Parathyroid adenoma (tissue), 2 donors: ENCODE data around the gene NADK.
"Not testable (repeated sequence)": the region's sequence is repeated elsewhere in the genome, so short reads cannot be mapped to it uniquely, and the experiment has no call there.

Experiments used
- H2AFZ ChIP-seq: fragments of 300-600 bp; sonication (generic); one replicate; pipeline ENCODE4 v1.7.0; 2017; ENCODE audit warnings: antibody characterized with exemption, mild to moderate bottlenecking
- H3K27ac ChIP-seq: fragments of 300-600 bp; sonication (generic); one replicate; pipeline ENCODE4 v1.7.0; 2017
- H3K27me3 ChIP-seq: fragments of 300-600 bp; sonication (generic); one replicate; pipeline ENCODE4 v1.7.0; 2017; ENCODE audit warnings: low read length; ENCODE audit not compliant: control insufficient read depth, insufficient read depth
- H3K36me3 ChIP-seq: fragments of 300-600 bp; sonication (generic); one replicate; pipeline ENCODE4 v1.7.0; 2017; ENCODE audit warnings: low read length; ENCODE audit not compliant: control insufficient read depth, insufficient read depth
- H3K4me1 ChIP-seq: fragments of 300-600 bp; sonication (generic); one replicate; pipeline ENCODE4 v1.7.0; 2017; ENCODE audit warnings: control low read depth
- H3K4me2 ChIP-seq: fragments of 300-600 bp; sonication (generic); one replicate; pipeline ENCODE4 v1.7.0; 2017; ENCODE audit warnings: low read length
- H3K4me3 ChIP-seq: fragments of 300-600 bp; sonication (generic); one replicate; pipeline ENCODE4 v1.7.0; 2017; ENCODE audit warnings: low read depth, low read length
- H3K79me2 ChIP-seq: fragments of 300-600 bp; sonication (generic); one replicate; pipeline ENCODE4 v1.7.0; 2017; ENCODE audit warnings: control low read depth
- H3K9ac ChIP-seq: fragments of 300-600 bp; sonication (generic); one replicate; pipeline ENCODE4 v1.7.0; 2017; ENCODE audit warnings: mild to moderate bottlenecking
- H3K9me3 ChIP-seq: fragments of 300-600 bp; sonication (generic); one replicate; pipeline ENCODE4 v1.7.0; 2017; ENCODE audit warnings: low read length; ENCODE audit not compliant: control insufficient read depth
- CTCF ChIP-seq: fragments of 300-600 bp; sonication (generic); IDR thresholded peaks from one replicate; pipeline ENCODE4 v1.7.0; 2017; ENCODE audit warnings: antibody characterized with exemption, mild to moderate bottlenecking
- donor health status: primary hyperparathyroidism.

NADK gene

GRCh38 chr1:1726088-1726487, 52.2 kb downstream of the NADK start:
- H3K36me3 ChIP-seq, H3K4me1 ChIP-seq, H3K9me3 ChIP-seq, H3K9ac ChIP-seq, H2AFZ ChIP-seq, H3K4me2 ChIP-seq, H3K4me3 ChIP-seq, H3K27ac ChIP-seq, H3K79me2 ChIP-seq, H3K27me3 ChIP-seq: not testable (repeated sequence)

GRCh38 chr1:1724035-1724864, 54.0 kb downstream of the NADK start, which contains the start of gene CDK11A:
Gene CDK11A (minus strand): TSS chr1:1724357. CDS start chr1:1722818, 1,539 bp downstream.
- Histone ChIP-seq H3K27ac (peak within 1 kb of the TSS; percentile 86), H3K9ac (peak within 1 kb of the TSS; percentile 46), H3K4me2 (peak within 1 kb of the TSS; percentile 65), H3K4me3 (peak within 1 kb of the TSS; percentile 77), H2AFZ (peak within 1 kb of the TSS; percentile 75)
- H3K79me2 ChIP-seq, H3K27me3 ChIP-seq, H3K36me3 ChIP-seq, H3K9me3 ChIP-seq, H3K4me1 ChIP-seq: not testable (repeated sequence)
- TF ChIP-seq CTCF = peak; percentile 40

GRCh38 chr1:1721201-1721600, 57.1 kb downstream of the NADK start:
- no peak overlapping the region for H3K27ac ChIP-seq
- H3K4me3 ChIP-seq = no peak overlapping the region
- no peak overlapping the region for H2AFZ ChIP-seq
- no peaks in the 10 kb centered on the region for H3K27me3 ChIP-seq
- H3K4me1 ChIP-seq = no peaks in the 10 kb centered on the region
- no peaks in the 10 kb centered on the region for H3K9me3 ChIP-seq
- H3K79me2 ChIP-seq = no peaks in the 10 kb centered on the region
- no peak overlapping the region for H3K9ac ChIP-seq
- H3K36me3 ChIP-seq = no peaks in the 10 kb centered on the region
- no peak for TF ChIP-seq CTCF
- no peak overlapping the region for H3K4me2 ChIP-seq

- not testable (repeated sequence) for H3K9ac ChIP-seq
Observed at GRCh38 chr1:1715109-1715883, 63.0 kb downstream of the NADK start.

GRCh38 chr1:1707897-1708296, 70.4 kb downstream of the NADK start:
- not testable (repeated sequence) for H2AFZ ChIP-seq, H3K79me2 ChIP-seq

More at GRCh38 chr1:1715109-1715883, 63.0 kb downstream of the NADK start:
- H3K36me3 ChIP-seq, H3K4me1 ChIP-seq, H3K79me2 ChIP-seq, H3K4me2 ChIP-seq, H3K27ac ChIP-seq, H3K27me3 ChIP-seq, H3K4me3 ChIP-seq, H3K9me3 ChIP-seq, H2AFZ ChIP-seq: not testable (repeated sequence)

GRCh38 chr1:1707241-1707640, 71.0 kb downstream of the NADK start:
- H3K36me3 ChIP-seq, H3K27ac ChIP-seq, H3K4me2 ChIP-seq, H3K27me3 ChIP-seq, H3K4me3 ChIP-seq, H3K79me2 ChIP-seq, H3K9ac ChIP-seq, H3K4me1 ChIP-seq, H2AFZ ChIP-seq, H3K9me3 ChIP-seq: not testable (repeated sequence)

More at GRCh38 chr1:1707897-1708296, 70.4 kb downstream of the NADK start:
- H3K4me3 ChIP-seq, H3K36me3 ChIP-seq, H3K27ac ChIP-seq, H3K4me1 ChIP-seq, H3K9ac ChIP-seq, H3K9me3 ChIP-seq, H3K27me3 ChIP-seq, H3K4me2 ChIP-seq: not testable (repeated sequence)

GRCh38 chr1:1705623-1706022, 72.6 kb downstream of the NADK start:
- H3K79me2 ChIP-seq, H3K9me3 ChIP-seq, H3K9ac ChIP-seq, H2AFZ ChIP-seq, H3K4me3 ChIP-seq, H3K4me2 ChIP-seq, H3K27ac ChIP-seq, H3K36me3 ChIP-seq, H3K27me3 ChIP-seq, H3K4me1 ChIP-seq: not testable (repeated sequence)

GRCh38 chr1:1704284-1704957, 73.8 kb downstream of the NADK start:
- H3K4me3 ChIP-seq, H3K27me3 ChIP-seq, H3K4me2 ChIP-seq, H3K4me1 ChIP-seq, H3K9ac ChIP-seq, H3K79me2 ChIP-seq, H2AFZ ChIP-seq, H3K36me3 ChIP-seq, H3K27ac ChIP-seq, H3K9me3 ChIP-seq: not testable (repeated sequence)
